Measurements from ENCODE around the gene CHMP1A. TPM values are rescaled to one million over a fixed set of nuclear protein-coding genes. Genes with fewer than 3 reads are reported as not detected.

CHMP1A gene
- total and polyA plus RNA-seq, 2 of the 8 experiments (the other 6 are each of a cell fraction or from before 2014, with no cell fraction given), result 64.4 to 75.8 TPM

GRCh38 chr16:89599451-89599858, 58.1 kb downstream of the CHMP1A start:
- no peak overlapping the region for H3K4me3 ChIP-seq (ENCODE audit: extremely low read depth in 1 of 4, insufficient read depth in 2 of 4, low read depth in 3 of 4, low read length in 4 of 4)
- no peak for TF ChIP-seq ZNF274 (IDR thresholded peaks at IDR 0.05; ENCODE audit: borderline replicate concordance, extremely low read depth, low read length)
- no peak for TF ChIP-seq RNF2 (IDR thresholded peaks at IDR 0.05; ENCODE audit: borderline replicate concordance, low read depth, low read length, missing control alignments, poor library complexity, severe bottlenecking)
- TF ChIP-seq TCF12 (IDR thresholded peaks at IDR 0.05; ENCODE audit: low read depth, low read length), result 0 out of 2 replicates have a peak, but pooled peaks have one; percentile 20
- peak; percentile 59 to 72 for TF ChIP-seq RAD21 (IDR thresholded peaks at IDR 0.05 in 1 of 2, conservative IDR thresholded peaks at IDR 0.05 in 1 of 2; ENCODE audit: low read depth in 2 of 2, low read length in 2 of 2)
- TF ChIP-seq TEAD4 (IDR thresholded peaks at IDR 0.05; ENCODE audit: low read depth, low read length), result no peak
- TF ChIP-seq, protein P1, sequence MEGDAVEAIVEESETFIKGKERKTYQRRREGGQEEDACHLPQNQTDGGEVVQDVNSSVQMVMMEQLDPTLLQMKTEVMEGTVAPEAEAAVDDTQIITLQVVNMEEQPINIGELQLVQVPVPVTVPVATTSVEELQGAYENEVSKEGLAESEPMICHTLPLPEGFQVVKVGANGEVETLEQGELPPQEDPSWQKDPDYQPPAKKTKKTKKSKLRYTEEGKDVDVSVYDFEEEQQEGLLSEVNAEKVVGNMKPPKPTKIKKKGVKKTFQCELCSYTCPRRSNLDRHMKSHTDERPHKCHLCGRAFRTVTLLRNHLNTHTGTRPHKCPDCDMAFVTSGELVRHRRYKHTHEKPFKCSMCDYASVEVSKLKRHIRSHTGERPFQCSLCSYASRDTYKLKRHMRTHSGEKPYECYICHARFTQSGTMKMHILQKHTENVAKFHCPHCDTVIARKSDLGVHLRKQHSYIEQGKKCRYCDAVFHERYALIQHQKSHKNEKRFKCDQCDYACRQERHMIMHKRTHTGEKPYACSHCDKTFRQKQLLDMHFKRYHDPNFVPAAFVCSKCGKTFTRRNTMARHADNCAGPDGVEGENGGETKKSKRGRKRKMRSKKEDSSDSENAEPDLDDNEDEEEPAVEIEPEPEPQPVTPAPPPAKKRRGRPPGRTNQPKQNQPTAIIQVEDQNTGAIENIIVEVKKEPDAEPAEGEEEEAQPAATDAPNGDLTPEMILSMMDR (IDR thresholded peaks at IDR 0.05; ENCODE audit: control extremely low read depth in 1 of 3, insufficient read depth in 1 of 3, low read depth in 1 of 3, low read length in 3 of 3), result peak; percentile 81 to 85 (median 82)
- TF ChIP-seq TBP (IDR thresholded peaks at IDR 0.05; ENCODE audit: low read depth, low read length), result 0 out of 2 replicates have a peak, but pooled peaks have one; percentile 15
- no peak overlapping the region for H2AK5ac ChIP-seq (ENCODE audit: low read depth, low read length)
- no peaks in the 10 kb centered on the region for H3K9me3 ChIP-seq (ENCODE audit: insufficient read depth in 2 of 2, low read depth in 1 of 2, low read length in 1 of 2)
- 0 out of 2 replicates have a peak overlapping the region, but pooled peaks have one; percentile 56 for H2BK5ac ChIP-seq (ENCODE audit: low read depth, low read length)
- no peak overlapping the region for H3K4me2 ChIP-seq (ENCODE audit: insufficient read depth in 1 of 2, low read depth in 2 of 2, low read length in 2 of 2)
- no peak overlapping the region for H3K4ac ChIP-seq (replicated peaks; ENCODE audit: insufficient read length, low read depth, low read length)
- no peak for FAIRE-seq
- H3K23ac ChIP-seq (ENCODE audit: insufficient read length), result no peak overlapping the region
- peaks cover 0 to 11% (median 9%) of the 10 kb centered on the region in 4 experiments; a peak in 5 of 7 replicates for H3K4me1 ChIP-seq (replicated peaks in 1 of 4; ENCODE audit: control insufficient read depth in 3 of 4, insufficient read depth in 4 of 4, low read length in 3 of 4)
- no peaks in the 10 kb centered on the region for H3K36me3 ChIP-seq (ENCODE audit: control insufficient read depth in 2 of 4, insufficient read depth in 4 of 4, low read length in 3 of 4)
- H3K23me2 ChIP-seq (ENCODE audit: low read depth, low read length), result peaks cover 2% of the 10 kb centered on the region
- no peak overlapping the region for H2BK120ac ChIP-seq (replicated peaks; ENCODE audit: low read depth, low read length)
- POLR2A ChIA-PET (ENCODE audit: partially characterized antibody), result interaction anchor here (0.6 to 1.2 kb wide), 8 partner anchors 10 to 186 kb away, joined by 3 to 5 read pairs (median 3); partner anchors contain the start of gene CDK10
- no peak overlapping the region for H2BK12ac ChIP-seq (ENCODE audit: low read depth, low read length)
- CTCF ChIA-PET (ENCODE audit: partially characterized antibody), result interaction anchor here (0.6 to 4.8 kb wide), 26 partner anchors 8 to 190 kb away, joined by 3 to 56 read pairs (median 4); partner anchors contain the start of gene DPEP1
- H3K79me1 ChIP-seq (ENCODE audit: low read depth, low read length), result no peaks in the 10 kb centered on the region
- no peak overlapping the region for H4K8ac ChIP-seq (ENCODE audit: extremely low read depth, insufficient read depth, low read length)
- no peaks in the 10 kb centered on the region for H3K79me2 ChIP-seq (ENCODE audit: control insufficient read depth in 1 of 2, insufficient read depth in 2 of 2, low read length in 2 of 2)
- 0 out of 2 replicates have a peak overlapping the region, but pooled peaks have one; percentile 4 for H2BK15ac ChIP-seq (ENCODE audit: low read length)
- no peak overlapping the region for H3K14ac ChIP-seq (ENCODE audit: insufficient read length)
- H3K9ac ChIP-seq (replicated peaks in 1 of 4; ENCODE audit: extremely low read depth in 1 of 4, low read depth in 3 of 4, low read length in 3 of 4), result no peak overlapping the region
- no peak overlapping the region for H2BK20ac ChIP-seq (ENCODE audit: low read length)
- H2AFZ ChIP-seq (ENCODE audit: low read length), result no peak overlapping the region
- no peak overlapping the region; the same call in 1 of the 2 replicates for H3K18ac ChIP-seq (ENCODE audit: extremely low read depth, low read length)
- H3K27ac ChIP-seq (ENCODE audit: low read depth, low read length), result no peak overlapping the region
- H4K20me1 ChIP-seq (replicated peaks in 1 of 2; ENCODE audit: control insufficient read depth in 1 of 2, insufficient read depth in 2 of 2, low read length in 2 of 2), result peaks cover 0 to 11% of the 10 kb centered on the region in 2 experiments
- H4K5ac ChIP-seq (ENCODE audit: insufficient read length, low read depth, low read length), result no peak overlapping the region
- no peaks in the 10 kb centered on the region; a peak in 1 of 7 replicates for H3K27me3 ChIP-seq (replicated peaks in 1 of 4; ENCODE audit: control insufficient read depth in 3 of 4, extremely low read depth in 1 of 4, insufficient read depth in 3 of 4, low read length in 3 of 4)
- H4K91ac ChIP-seq (replicated peaks; ENCODE audit: insufficient read length, low read length), result no peak overlapping the region
- DNase-seq (ENCODE audit: low read depth in 1 of 2, low spot score in 2 of 2), result peak; percentile 61 to 88
- H3K56ac ChIP-seq (replicated peaks; ENCODE audit: insufficient read length, low read depth, low read length), result no peak overlapping the region
- WGBS, 2 experiments (ENCODE audit: extremely low coverage in 1 of 2, insufficient coverage in 1 of 2, insufficient read length in 1 of 2, insufficient replicate concordance in 2 of 2, low coverage in 1 of 2, low lambda C conversion rate in 2 of 2, missing lambda C conversion rate in 1 of 2), result 34% methylated on average over 8 of the region's 8 CpGs; no CpG with 5 or more reads in 1 of the 2 experiments

Measured in H1 (cell line).